ENCODE results near the gene SPATA9.
A peak's percentile ranks its signal among the peaks of the same experiment; 100 is the strongest.
"Not testable (repeated sequence)": the region's sequence is repeated elsewhere in the genome, so short reads cannot be mapped to it uniquely, and the experiment has no call there.

DNA sequence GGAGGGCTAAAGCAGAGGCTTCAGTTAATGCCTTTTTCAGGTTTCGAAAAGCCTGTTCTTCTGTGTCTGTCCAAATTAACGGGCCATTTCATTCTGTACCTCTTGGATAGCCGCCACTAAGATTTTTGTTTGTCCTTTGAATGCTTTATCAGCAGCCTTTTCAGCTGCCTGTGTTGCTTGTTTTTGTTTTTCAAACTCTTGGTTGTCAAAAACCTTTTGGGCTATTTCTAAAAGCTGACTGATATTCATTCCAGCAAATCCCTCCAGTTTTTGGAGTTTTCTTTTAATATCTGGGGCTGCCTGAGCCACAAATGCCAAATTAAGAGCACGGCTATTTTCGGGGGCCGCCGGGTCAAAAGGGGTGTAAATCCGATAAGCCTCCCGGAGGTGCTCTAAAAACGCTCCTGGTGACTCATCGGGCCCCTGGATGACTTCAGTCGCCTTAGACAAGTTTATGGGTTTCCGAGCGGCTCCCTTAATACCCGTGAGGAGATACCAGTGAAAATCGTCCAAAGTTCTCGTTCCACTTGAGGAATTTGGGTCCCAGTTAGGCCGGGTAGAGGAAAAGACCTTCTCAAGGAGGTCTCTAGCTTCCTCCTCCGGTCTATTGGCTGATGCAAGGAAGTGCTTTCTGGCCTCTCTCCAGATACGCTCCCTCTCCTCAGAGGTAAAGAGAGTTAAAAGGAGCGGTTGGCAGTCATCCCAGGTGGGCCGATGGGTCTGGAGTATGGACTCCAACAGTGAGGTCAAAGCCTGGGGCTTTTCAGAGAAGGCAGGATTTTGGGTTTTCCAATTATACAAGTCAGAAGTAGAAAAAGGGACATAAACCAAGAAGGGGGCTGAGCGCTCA is 28.1 kb upstream of the SPATA9 start:
- TF ChIP-seq, protein P1, sequence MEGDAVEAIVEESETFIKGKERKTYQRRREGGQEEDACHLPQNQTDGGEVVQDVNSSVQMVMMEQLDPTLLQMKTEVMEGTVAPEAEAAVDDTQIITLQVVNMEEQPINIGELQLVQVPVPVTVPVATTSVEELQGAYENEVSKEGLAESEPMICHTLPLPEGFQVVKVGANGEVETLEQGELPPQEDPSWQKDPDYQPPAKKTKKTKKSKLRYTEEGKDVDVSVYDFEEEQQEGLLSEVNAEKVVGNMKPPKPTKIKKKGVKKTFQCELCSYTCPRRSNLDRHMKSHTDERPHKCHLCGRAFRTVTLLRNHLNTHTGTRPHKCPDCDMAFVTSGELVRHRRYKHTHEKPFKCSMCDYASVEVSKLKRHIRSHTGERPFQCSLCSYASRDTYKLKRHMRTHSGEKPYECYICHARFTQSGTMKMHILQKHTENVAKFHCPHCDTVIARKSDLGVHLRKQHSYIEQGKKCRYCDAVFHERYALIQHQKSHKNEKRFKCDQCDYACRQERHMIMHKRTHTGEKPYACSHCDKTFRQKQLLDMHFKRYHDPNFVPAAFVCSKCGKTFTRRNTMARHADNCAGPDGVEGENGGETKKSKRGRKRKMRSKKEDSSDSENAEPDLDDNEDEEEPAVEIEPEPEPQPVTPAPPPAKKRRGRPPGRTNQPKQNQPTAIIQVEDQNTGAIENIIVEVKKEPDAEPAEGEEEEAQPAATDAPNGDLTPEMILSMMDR (tag by site-specific recombination; IDR thresholded peaks at IDR 0.05): not testable (repeated sequence)
- TF ChIP-seq ZBTB1 (tag by site-specific recombination; IDR thresholded peaks at IDR 0.05): not testable (repeated sequence)
- TF ChIP-seq, protein P2, sequence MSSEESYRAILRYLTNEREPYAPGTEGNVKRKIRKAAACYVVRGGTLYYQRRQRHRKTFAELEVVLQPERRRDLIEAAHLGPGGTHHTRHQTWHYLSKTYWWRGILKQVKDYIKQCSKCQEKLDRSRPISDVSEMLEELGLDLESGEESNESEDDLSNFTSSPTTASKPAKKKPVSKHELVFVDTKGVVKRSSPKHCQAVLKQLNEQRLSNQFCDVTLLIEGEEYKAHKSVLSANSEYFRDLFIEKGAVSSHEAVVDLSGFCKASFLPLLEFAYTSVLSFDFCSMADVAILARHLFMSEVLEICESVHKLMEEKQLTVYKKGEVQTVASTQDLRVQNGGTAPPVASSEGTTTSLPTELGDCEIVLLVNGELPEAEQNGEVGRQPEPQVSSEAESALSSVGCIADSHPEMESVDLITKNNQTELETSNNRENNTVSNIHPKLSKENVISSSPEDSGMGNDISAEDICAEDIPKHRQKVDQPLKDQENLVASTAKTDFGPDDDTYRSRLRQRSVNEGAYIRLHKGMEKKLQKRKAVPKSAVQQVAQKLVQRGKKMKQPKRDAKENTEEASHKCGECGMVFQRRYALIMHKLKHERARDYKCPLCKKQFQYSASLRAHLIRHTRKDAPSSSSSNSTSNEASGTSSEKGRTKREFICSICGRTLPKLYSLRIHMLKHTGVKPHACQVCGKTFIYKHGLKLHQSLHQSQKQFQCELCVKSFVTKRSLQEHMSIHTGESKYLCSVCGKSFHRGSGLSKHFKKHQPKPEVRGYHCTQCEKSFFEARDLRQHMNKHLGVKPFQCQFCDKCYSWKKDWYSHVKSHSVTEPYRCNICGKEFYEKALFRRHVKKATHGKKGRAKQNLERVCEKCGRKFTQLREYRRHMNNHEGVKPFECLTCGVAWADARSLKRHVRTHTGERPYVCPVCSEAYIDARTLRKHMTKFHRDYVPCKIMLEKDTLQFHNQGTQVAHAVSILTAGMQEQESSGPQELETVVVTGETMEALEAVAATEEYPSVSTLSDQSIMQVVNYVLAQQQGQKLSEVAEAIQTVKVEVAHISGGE (tag by site-specific recombination; conservative IDR thresholded peaks at IDR 0.05; ENCODE audit: low read depth): 0 out of 2 replicates have a peak, but pooled peaks have one; percentile 14
